NOMO-1 treated with DMSO at 0.1 percent for 48 hours (cell line): ENCODE measurements around the gene CPLANE2.
"Not testable (repeated sequence)": the region's sequence is repeated elsewhere in the genome, so short reads cannot be mapped to it uniquely, and the experiment has no call there.

Experiments used
- DNase-seq: peaks from one replicate; lab custom pipeline; 2025; ENCODE audit not compliant: unreplicated experiment; lab: John Stamatoyannopoulos, UW

The CPLANE2 gene

DNA sequence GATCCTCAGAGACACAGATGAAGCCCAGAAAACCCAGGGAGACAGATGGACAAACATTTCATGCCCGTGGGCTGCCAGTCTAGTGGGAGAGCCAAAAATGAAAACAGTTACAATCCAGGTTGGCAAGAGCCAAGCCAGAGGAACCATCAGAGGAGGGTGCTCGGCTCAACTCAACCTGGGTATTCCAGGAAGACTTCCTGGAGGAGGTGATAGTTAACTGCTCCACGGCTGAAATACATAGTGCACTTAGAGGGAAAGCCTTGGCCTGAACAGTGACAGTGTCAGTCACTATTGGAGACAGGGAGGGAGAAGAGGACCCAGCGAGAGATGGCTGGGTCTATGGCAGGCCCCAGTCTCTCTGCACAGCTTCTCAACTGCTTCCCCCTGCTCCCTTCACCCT lies 26.4 kb downstream of the CPLANE2 start:
- DNase-seq: no peak

GRCh38 chr1:16209847-16210407 lies 27.1 kb downstream of the CPLANE2 start:
- no peak for DNase-seq

DNA sequence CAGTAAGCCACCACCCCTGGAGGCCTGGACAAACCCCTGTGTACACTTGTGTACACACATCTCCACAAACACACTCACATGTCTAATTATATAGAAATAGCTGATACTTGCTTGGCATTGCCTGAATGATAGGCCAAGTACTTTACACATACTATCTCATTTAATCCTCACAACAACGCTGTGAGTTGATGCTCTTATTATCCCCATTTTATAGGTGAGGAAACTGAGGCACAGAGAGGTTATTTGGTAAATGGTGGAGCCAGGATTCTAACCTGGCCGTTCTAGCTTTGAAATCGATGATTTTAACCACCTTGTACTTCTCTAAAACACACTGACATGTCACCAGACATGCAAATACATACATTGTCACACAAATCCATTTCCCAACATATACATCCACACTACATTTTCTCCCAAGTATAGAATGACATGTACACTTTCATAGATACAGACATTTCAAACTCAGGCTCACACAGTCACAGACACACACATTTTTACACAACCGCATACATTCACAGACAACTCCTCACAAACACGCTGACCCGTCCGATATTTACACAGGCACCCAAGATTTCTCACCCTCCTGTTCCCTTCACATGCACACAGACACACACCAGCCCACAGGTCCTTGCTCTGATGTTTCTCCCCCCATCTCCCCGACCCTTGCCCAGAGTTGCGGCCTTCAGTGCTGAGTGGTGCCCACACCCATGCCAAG lies 27.7 kb downstream of the CPLANE2 start:
- no peak for DNase-seq

DNA sequence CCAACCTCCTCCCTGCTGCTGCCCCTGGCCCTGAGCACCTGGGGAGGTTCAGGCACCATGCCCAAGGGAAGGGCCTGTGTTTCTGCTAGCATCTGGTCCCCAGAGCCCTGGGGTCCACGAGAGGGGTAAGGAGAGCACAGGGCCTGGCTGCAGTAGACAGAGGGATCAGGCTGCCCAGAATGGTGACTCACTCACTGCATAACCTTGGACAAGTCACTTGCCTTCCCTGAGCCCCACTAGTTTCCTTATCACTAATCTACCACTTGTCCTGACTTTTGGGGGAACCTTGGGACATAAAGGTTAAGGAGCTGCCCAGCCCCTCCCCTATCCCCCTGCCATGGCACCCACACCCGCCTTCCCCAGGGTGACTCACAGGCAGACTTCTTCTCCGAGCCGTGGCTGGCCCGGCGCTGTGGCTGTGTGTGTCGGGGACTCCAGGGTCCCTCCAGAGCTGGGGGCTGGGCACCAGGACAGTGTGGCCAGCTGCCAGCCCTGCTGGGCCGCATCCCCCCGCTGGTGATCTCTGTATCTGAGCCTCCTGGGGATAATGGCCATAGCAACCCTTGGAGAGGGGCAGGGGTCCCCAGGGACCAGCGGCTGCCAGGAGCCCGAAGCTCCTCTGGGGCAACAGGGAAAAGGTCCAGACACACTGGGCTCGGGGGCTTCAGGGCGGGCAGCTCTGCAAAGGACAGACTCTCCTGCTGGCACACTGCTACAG lies 28.6 kb downstream of the CPLANE2 start:
- DNase-seq: no peak

- peak; percentile 13 for DNase-seq
These were observed 29.4 kb downstream of the CPLANE2 start for GRCh38 chr1:16207318-16208269.

GRCh38 chr1:16206547-16207317 lies 30.3 kb downstream of the CPLANE2 start:
- peak; percentile 98 for DNase-seq

- DNase-seq: no peak
These were observed 31.0 kb downstream of the CPLANE2 start for GRCh38 chr1:16205891-16206546.

DNA sequence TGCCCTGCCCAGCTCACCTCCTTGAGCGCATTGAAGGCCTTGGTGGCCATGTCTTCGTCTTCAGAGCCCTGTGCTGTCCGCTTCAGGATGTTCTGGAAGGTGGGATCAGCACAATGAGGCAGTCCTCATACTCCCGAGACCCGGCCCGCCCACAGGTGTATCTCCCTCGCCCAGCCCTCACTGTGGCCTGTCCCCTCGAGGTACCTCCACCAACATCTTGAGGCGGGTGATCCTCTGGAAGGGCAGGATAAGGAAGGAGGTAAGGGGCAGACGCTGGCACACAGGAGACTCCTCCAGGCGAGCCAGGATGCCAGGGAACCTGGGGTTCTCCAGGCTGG lies 31.7 kb downstream of the CPLANE2 start:
- DNase-seq: no peak

DNA sequence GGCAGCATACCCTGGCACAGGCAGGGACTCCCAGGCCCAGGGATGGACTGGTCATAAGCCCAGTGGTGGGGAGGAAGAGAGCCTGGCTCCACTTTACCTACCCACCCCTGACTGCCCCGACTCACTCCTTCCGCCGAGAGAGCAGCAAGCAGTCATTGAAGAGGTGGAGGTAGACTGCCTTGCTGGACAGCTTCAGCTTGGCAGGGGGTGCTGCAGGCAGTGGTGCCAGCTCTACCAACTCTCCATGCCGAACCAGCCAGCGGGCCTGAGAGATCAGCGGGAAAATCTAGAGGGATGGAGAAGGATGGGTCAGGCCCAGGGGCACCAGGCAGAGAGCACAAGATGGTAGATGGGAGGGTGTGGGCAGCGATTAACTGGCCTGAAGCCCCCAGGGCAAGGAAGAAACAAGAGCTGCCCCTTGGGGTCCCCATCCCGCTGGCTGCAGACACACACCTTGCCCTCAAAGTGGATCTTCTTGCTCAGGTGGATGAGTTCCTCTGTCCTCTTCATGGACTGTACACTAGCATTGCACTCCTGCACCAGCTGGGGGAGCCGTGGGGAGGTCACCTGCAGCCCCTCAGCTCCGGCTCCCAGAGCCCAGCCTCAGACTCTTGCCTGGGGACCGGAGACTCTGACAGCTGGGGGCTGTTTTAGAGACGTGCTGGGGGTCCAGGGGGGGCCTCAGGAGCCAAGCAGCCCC lies 32.2 kb downstream of the CPLANE2 start:
- peak; percentile 2 for DNase-seq

DNA sequence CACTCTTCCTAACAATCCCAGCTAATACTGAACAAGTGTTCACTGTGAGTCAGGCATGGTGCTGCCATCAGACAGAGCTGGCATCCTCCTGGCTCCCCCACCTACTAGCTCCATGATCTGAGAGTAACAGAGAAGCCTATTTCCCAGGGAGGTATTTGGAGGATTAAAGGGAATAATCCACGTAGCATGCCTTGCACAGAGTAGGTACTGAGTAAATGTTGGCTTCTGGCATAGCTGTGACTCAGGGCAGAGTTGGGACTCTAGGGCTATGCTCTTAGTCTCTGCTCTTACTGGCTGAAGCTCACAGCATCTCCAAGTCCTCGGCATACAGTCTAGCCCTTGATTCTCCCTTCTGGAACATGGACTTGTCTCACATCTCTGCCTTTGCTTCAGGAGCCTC lies 32.8 kb downstream of the CPLANE2 start:
- DNase-seq: no peak

DNA sequence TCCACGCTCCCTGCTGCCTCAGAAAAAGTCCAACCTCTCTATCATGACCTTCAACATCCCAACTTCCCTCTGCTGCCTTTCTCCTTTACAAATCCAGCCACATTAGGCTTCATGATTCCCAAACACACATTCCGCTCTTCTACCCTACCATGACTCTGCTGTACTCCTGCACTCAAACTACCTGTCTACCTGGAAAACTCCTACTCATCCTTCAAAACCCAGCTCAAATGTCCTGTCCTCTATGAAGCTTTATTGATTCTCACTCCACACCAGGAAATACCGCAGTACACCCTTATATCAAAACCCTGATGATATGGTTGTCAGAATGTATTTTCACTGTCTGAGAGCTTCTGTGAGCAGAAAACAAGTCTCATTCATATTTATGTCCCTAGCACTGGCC lies 33.4 kb downstream of the CPLANE2 start:
- no peak for DNase-seq

DNA sequence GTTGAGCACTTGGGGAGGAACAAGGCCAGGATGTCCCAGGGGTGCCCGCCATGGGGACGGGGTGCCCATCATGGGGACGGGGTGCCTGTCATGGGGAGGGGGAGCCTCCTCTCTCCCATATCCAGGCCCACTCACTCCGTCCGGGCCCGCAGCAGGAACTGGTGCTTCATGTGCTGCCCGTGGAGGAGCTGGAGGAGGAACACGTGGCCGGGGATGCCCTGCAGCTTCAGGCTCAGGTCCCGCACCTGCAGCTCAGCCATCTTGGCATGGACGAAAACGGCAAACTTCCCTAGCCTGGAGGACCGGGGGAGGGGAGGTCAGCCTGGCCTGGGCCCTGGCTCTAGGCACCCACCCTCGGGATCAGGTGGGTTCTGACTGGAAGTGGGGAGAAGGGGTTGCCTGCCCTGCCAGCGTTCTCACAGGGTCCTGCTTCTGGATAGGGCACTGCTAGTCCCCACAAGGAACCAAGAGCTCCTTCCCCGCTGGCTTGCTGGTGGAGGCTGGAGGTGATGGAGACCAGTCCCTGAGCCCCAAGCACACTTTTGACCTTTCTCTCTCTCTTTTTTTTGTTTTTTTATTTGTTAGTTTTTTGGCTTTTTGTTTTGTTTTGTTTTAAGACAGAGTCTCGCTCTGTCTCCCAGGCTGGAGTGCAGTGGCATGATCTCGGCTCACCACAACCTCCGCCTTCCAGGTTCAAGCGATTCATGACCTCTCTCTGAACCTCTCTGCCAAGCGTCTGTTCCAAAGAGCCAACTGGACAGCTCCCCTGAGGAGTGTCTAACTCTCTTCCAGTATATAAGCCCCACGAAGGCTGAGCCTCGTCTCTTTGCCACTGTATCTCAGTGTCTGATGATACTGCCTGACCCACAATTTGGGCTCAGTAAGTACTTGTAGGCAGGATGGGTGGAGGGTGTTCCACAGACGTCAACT lies 34.4 kb downstream of the CPLANE2 start:
- DNase-seq: no peak

DNA sequence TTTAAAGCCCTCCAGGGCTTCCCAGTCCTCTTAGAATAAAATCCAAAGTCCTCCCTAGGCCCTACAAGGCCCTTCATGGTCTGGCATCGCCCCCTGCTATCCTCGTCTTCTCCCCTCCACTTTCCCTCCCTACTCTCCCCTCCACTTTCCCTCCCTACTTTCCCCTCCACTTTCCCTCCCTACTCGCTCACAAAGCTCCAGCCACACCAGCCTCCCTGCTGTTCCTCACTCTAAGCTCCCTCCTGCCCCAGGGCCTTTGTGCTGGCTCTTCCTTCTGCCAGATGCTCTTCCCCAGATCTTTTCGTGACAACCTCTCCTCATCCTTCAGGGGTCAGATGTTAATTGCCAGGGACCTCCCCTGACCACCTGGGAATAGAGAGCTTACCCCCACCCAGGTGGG lies 37.3 kb downstream of the CPLANE2 start:
- no peak for DNase-seq

DNA sequence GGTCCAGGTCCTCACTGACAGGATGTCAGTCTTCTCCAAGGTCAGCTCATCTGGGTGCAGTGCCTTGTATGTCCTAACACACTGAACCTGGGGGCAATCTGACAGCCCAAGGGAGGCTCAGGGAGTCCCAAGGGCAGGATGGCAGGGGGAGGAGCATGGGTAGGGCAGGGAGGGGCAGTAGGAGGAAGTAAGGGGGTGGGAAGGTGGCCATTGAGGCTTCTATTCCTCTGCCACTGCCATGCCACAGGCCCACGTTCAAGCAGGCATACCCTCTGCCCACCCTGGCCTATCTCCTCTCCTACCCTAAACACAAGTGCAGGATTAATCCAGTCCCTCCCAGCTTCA lies 37.9 kb downstream of the CPLANE2 start:
- DNase-seq: no peak

- DNase-seq: no peak
These were observed 38.4 kb downstream of the CPLANE2 start for GRCh38 chr1:16198444-16199156.

- no peak for DNase-seq
These were observed 40.1 kb downstream of the CPLANE2 start for GRCh38 chr1:16196874-16197273.

- DNase-seq: not testable (repeated sequence)
These were observed 40.8 kb downstream of the CPLANE2 start for GRCh38 chr1:16196139-16196538.

- DNase-seq: peak; percentile 15
These were observed 41.5 kb downstream of the CPLANE2 start for GRCh38 chr1:16195518-16195905.
